A549 (cell line): ENCODE results near the gene CAPZA1.

Experiments
- CEBPB ChIP-seq, 2 experiments: fragments of >200 bp in 1 of 2; sonication (Bioruptor Twin) in 1 of 2; formaldehyde crosslinking in 1 of 2; IDR thresholded peaks; 2 replicates each; pipeline ENCODE4 v1.6.1; 2012 to 2016
- CTCF ChIP-seq: fragments of >200 bp; sonication (Bioruptor Twin); formaldehyde crosslinking; IDR thresholded peaks from 3 replicates; pipeline ENCODE4 v1.5.1; 2016
- ZC3H11A ChIP-seq: fragments of 450-650 bp; IDR thresholded peaks from 2 replicates; pipeline ENCODE4 v1.6.1; 2014; ENCODE audit warnings: antibody characterized with exemption, mild to moderate bottlenecking

GRCh38 chr1:112666946-112667345 lies 47.3 kb downstream of the CAPZA1 start:
- TF ChIP-seq CTCF (no peak), ZC3H11A (no peak), CEBPB (IDR thresholded peaks at IDR 0.05) (no peak)
